HG03280 (cell line): ENCODE results near the gene GLI3.
"Not testable (repeated sequence)": the region's sequence is repeated elsewhere in the genome, so short reads cannot be mapped to it uniquely, and the experiment has no call there.

Experiments
- ATAC-seq: cut with Tn5 transposase; IDR thresholded peaks from one replicate; pipeline ENCODE4 v1.9.1; 2021; ENCODE audit warnings: mild to moderate bottlenecking, moderate library complexity; ENCODE audit not compliant: unreplicated experiment

Gene GLI3

GRCh38 chr7:42213093-42213492 is 23.9 kb downstream of the GLI3 start:
- ATAC-seq, result no peak

DNA sequence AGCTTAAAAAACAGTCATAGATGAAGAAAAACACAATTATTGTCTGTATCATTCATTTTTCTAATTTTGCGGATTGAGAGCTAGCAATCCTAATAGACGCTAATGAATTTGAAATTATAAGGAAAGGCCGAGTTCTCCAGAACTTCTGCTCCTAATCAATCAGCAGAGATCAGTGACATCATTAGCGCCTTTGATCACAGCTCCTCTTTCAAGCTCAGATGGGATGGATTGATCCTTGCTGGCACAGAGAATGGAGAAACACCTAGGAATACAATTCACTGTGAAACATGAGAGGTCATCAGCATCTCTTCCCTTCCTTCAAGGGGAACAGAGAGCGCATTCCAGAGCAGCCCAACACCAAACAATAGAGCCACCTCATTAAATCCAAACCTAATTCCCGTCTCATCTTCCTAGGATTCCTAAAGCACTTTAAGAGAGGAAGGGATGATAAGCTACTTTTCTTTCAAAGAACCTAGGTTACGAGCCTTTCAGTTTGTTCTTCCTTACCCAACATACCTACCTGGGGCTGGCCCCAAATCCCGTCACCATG is 24.4 kb downstream of the GLI3 start:
- no peak for ATAC-seq

- no peak for ATAC-seq
Observed at GRCh38 chr7:42211938-42212337, 25.1 kb downstream of the GLI3 start.

DNA sequence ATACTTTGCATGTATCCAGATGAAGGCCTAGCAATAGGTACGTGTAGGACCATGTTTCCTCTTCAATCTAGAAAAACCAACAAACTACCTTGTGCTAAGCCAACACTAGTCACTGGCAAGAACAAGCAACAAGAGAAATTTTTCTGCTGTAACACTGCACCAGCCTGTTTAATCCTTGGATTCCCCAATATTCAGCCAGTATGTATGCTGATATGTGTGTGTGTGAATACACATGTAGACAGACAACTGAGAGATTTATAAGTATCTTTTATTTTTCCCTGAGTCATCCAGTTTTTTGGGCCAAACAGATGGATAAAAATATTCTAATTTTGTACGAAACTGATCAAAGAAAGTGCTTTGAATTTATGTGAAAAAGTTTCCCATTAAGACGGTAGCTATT is 26.2 kb downstream of the GLI3 start:
- ATAC-seq, result no peak

- no peak for ATAC-seq
Observed at GRCh38 chr7:42210333-42210732, 26.7 kb downstream of the GLI3 start.

DNA sequence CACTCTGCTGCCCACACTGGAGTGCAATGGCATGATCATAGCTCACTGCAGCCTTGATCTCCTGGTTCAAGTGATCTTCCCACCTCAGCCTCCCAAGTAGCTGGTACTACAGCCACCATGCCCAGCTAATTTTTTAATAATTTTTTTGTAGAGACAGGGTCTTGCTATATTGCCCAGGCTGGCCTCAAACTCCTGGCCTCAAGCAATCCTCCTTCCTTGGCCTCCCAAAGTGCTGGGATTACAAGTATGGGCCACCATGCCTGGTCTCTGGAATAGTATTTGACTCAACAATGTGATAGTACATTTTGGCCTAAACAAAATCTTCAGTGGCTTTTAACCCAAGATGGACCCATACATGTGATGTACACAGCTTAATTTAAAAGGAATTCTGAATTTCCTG is 27.9 kb downstream of the GLI3 start:
- not testable (repeated sequence) for ATAC-seq

GRCh38 chr7:42208572-42208971 is 28.4 kb downstream of the GLI3 start:
- no peak for ATAC-seq

DNA sequence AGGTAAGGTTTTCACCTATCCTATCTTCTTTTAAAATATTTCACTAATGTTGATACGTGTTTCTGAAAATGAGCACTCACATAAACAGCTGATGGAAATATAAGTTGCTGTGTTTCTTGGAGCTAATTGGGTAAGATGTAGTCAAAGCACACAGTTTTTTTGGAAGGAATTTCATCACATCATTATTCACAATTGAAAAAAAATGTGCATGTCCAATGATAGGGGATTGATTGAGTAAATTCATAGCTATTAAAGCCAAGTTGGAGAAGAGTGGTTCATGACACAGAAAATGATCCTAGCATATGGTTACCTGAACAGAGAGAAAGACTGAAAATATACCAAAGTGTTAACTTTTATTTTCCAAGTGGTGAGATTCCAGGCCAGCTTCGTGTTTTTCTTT is 29.6 kb downstream of the GLI3 start:
- no peak for ATAC-seq

DNA sequence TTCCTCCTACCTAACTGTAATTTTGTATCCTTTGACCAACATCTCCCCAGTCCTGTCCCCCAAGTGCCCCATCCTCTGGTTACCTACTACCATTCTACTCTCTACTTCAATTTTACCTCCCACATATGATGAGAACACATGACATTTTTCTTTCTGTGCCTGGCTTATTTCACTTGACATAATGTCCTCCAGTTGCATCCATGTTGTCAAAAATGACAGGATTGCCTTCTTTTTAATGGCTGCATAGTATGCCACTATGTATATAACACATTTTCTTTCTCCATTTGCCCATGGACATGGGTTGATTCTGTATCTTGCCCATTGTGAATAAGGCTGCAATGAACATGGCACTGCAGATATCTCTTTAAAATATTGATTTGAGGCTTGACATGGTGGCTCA is 33.7 kb downstream of the GLI3 start:
- no peak for ATAC-seq

GRCh38 chr7:42202601-42203000 is 34.4 kb downstream of the GLI3 start:
- no peak for ATAC-seq

- ATAC-seq, result no peak
Observed at GRCh38 chr7:42198974-42199668, 37.9 kb downstream of the GLI3 start.

DNA sequence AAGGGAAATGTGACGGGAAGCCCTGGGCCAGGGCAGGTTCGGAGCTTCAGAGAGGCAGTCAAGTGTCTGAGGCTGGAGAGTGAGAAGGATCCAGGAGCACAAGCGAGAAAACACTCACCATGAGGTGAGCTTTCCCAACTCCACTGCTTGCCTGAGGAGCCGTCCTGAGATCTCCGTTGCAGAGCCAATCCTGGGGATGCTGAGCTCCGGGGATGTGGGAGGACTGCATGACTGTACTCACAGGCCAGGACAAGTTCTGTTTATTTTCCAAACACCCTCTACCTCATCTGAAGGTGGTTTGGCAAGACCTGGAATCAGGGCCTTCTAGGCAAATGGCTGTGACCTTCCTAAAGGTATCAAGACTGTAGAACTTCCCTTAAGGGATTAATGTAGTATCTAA is 38.7 kb downstream of the GLI3 start:
- ATAC-seq, result no peak

- ATAC-seq, result no peak
Observed at GRCh38 chr7:42197451-42197850, 39.6 kb downstream of the GLI3 start.

GRCh38 chr7:42194238-42194637 is 42.8 kb downstream of the GLI3 start:
- ATAC-seq, result no peak

GRCh38 chr7:42193471-42194129 is 43.4 kb downstream of the GLI3 start:
- ATAC-seq, result no peak

GRCh38 chr7:42192851-42193461 is 44.1 kb downstream of the GLI3 start:
- no peak for ATAC-seq

GRCh38 chr7:42192066-42192465 is 44.9 kb downstream of the GLI3 start:
- no peak for ATAC-seq

GRCh38 chr7:42189535-42189934 is 47.5 kb downstream of the GLI3 start:
- ATAC-seq, result no peak

DNA sequence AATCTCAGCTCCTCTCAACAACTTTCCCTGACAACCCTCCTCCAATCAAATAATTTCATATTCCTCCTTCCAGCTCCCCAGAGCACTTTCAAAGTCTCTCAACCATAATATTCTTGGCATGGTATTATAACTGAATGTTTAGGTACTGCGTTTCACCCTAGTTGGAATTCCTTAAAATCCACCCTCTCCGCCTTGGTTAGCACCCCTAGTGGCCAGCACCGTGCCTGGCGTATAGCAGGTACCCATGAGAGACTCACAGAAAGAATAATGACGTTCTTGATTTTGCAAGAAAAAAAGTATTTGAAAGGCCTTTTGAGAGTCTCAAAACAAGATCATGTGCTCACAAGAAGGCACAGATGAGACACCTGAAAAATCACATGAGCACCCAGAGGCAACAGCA is 50.9 kb downstream of the GLI3 start:
- no peak for ATAC-seq

- ATAC-seq, result no peak
Observed at GRCh38 chr7:42185726-42186125, 51.3 kb downstream of the GLI3 start.

DNA sequence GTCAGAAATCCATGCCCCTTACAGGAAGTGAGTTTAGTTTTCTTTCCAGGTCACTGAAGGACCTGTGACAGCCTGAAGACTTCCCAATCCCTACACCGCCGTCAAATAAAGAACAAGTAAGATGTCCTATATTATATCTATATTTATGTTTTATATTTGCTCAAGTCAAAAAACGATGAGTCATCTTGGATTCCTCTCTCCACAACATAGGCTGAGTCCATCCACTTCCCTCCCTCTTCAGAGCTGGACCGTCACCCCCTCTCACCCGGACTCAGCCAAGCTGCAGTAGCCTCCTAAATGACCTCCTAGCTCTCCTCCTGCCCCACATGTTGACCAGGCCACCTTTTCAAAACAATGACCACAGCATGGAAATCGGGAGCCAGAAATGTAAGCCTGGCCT is 53.5 kb downstream of the GLI3 start:
- ATAC-seq, result no peak

- ATAC-seq, result no peak
Observed at GRCh38 chr7:42181566-42181965, 55.4 kb downstream of the GLI3 start.
